Measurements from ENCODE around the gene BLOC1S4. TPM values are rescaled to one million over a fixed set of nuclear protein-coding genes. Genes with fewer than 3 reads are reported as not detected.
A peak's percentile ranks its signal among the peaks of the same experiment; 100 is the strongest.

BLOC1S4 gene
- total RNA-seq, 1 donor, result 7.0 TPM

- no peak for DNase-seq (ENCODE audit: low read depth)
- no peak for TF ChIP-seq CTCF (IDR thresholded peaks at IDR 0.05; ENCODE audit: insufficient read depth, low read length)
- H3K4me3 ChIP-seq (ENCODE audit: low read depth, low read length), result no peak overlapping the region
Measured at GRCh38 chr4:6740347-6740746, 24.4 kb downstream of the BLOC1S4 start.

DNA sequence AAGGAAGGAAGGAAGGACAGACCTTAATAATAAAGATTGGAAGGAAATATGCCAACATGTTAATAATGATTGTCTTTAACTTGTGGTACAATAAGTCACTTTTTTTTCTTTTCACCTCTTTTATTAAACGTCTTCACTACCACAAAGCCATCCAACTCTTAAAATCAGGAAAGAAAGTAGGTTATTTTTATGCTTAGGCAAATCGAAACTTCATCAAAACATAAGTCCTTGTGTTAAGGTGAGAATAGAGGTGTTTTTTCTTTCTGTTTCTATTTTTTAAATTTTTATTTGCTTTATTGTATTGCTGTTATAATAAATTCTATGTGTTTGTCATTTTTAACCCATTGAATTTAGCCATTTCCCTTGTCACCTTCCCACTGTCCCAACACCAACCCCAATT, 26.5 kb downstream of the BLOC1S4 start:
- no peak overlapping the region for H3K4me3 ChIP-seq (ENCODE audit: low read depth, low read length)
- TF ChIP-seq CTCF (IDR thresholded peaks at IDR 0.05; ENCODE audit: insufficient read depth, low read length), result no peak
- no peak for DNase-seq (ENCODE audit: low read depth)

DNA sequence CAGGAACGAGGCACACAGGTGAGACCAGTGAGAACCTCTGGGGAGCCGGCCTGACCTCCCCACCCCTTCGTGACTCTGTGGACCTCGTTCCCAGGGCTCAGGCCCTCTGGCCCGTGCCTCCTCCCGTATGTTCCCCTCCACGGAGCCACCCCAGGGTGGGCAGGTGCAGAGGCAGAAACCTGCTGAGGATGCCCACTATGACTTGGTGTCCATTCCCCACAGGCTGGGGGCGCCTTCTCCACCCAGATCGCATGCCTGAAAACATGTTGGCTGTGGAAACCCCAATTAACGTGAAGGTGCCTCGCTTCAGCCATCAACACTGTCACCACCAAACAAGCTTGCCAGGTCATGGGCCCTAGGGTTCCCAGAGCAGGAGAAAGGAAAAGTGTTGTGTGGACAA, 27.0 kb downstream of the BLOC1S4 start:
- no peak for DNase-seq (ENCODE audit: low read depth)

DNA sequence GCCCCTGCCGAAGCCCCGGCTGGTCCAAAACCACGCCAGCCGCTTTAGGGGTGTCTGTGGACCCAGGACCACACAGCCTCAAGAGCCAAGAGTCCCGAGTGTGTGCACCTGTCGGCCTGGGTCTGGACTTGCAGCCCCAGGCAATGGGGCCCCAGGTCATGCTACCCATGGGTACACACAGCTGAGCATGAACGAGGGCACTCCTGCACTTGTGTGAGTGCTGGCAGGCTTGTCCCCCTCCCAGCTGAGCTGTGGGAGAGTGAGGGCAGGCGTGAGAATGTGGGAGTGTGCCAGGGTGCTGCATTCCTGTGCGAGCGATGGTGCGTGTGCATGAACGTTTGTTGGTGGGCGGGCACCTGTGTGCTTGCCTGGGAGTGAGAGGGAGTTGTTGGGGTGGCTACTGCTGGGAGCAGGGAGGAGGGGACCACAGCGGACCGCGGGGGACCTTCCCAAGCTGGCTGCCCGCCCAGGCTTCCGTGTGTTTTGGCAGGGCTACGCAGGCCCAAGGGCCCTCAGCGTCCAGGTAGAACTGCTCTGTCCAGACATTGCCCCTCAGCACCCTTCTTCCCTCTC, 30.8 kb downstream of the BLOC1S4 start:
- TF ChIP-seq CTCF (IDR thresholded peaks at IDR 0.05; ENCODE audit: insufficient read depth, low read length), result no peak
- H3K4me3 ChIP-seq (ENCODE audit: low read depth, low read length), result no peak overlapping the region
- DNase-seq (ENCODE audit: low read depth), result peak; percentile 8

More for the DNA sequence above, 27.0 kb downstream of the BLOC1S4 start:
- TF ChIP-seq CTCF (IDR thresholded peaks at IDR 0.05; ENCODE audit: insufficient read depth, low read length), result no peak
- H3K4me3 ChIP-seq (ENCODE audit: low read depth, low read length), result no peak overlapping the region

- no peak overlapping the region for H3K4me3 ChIP-seq (ENCODE audit: low read depth, low read length)
- DNase-seq (ENCODE audit: low read depth), result peak; percentile 42
- no peak for TF ChIP-seq CTCF (IDR thresholded peaks at IDR 0.05; ENCODE audit: insufficient read depth, low read length)
Measured at GRCh38 chr4:6747294-6748051, 31.5 kb downstream of the BLOC1S4 start.

GRCh38 chr4:6748286-6748685, 32.3 kb downstream of the BLOC1S4 start:
- no peak for TF ChIP-seq CTCF (IDR thresholded peaks at IDR 0.05; ENCODE audit: insufficient read depth, low read length)
- no peak overlapping the region for H3K4me3 ChIP-seq (ENCODE audit: low read depth, low read length)
- no peak for DNase-seq (ENCODE audit: low read depth)
